ENCODE data around the gene CLDND1. TPM values are rescaled to one million over a fixed set of nuclear protein-coding genes. Genes with fewer than 3 reads are reported as not detected.

CLDND1 gene
- total RNA-seq, 1 experiment from 2014 or later: 80.6 TPM

DNA sequence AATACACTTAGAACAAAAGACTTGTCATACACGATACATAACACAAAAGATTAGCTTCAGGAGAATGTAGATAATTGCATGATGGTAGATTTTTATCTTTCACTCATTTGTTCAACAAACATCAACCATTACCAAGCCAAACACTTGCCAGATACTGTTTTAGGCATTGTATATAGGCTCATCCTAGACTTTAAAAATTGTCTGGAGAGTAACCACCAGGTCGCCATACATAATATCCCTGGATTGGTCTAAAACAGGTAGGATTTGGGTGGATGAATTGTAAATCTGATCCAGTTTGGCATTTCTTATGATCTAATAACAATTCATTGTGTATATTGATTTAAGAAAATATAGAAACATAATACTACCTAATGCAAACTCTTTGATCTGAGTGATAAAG lies 31.9 kb upstream of the CLDND1 start:
- H3K4me1 Mint-ChIP-seq: peaks cover 2% of the 10 kb centered on the region; the same call in 1 of the 2 replicates
- no peak overlapping the region for H3K27ac Mint-ChIP-seq
- no peak for DNase-seq (ENCODE audit: low spot score)
- POLR2A ChIA-PET: no interaction called here
- H3K27me3 Mint-ChIP-seq (ENCODE audit: low read depth): no peaks in the 10 kb centered on the region
- ATAC-seq: no peak
- no peaks in the 10 kb centered on the region for H3K36me3 Mint-ChIP-seq
- CTCF ChIA-PET: no interaction called here
- TF ChIP-seq CREB1 (CRISPR knock-in tag; IDR thresholded peaks at IDR 0.05) (no peak), TEAD1 (CRISPR knock-in tag; IDR thresholded peaks at IDR 0.05) (no peak), ZNF396 (CRISPR knock-in tag; IDR thresholded peaks at IDR 0.05; ENCODE audit: borderline replicate concordance) (no peak), JAZF1 (CRISPR knock-in tag; IDR thresholded peaks at IDR 0.05) (no peak), NFE2L1 (CRISPR knock-in tag; IDR thresholded peaks at IDR 0.05) (no peak), IRF2 (CRISPR knock-in tag; IDR thresholded peaks at IDR 0.05; ENCODE audit: borderline replicate concordance, low read depth) (no peak), MXD4 (CRISPR knock-in tag; IDR thresholded peaks at IDR 0.05; ENCODE audit: borderline replicate concordance) (no peak), HMGXB4 (CRISPR knock-in tag; IDR thresholded peaks at IDR 0.05) (no peak)
- TF ChIP-seq, protein P1, sequence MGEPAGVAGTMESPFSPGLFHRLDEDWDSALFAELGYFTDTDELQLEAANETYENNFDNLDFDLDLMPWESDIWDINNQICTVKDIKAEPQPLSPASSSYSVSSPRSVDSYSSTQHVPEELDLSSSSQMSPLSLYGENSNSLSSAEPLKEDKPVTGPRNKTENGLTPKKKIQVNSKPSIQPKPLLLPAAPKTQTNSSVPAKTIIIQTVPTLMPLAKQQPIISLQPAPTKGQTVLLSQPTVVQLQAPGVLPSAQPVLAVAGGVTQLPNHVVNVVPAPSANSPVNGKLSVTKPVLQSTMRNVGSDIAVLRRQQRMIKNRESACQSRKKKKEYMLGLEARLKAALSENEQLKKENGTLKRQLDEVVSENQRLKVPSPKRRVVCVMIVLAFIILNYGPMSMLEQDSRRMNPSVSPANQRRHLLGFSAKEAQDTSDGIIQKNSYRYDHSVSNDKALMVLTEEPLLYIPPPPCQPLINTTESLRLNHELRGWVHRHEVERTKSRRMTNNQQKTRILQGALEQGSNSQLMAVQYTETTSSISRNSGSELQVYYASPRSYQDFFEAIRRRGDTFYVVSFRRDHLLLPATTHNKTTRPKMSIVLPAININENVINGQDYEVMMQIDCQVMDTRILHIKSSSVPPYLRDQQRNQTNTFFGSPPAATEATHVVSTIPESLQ (CRISPR knock-in tag; IDR thresholded peaks at IDR 0.05): no peak
- no peak overlapping the region for H3K4me3 Mint-ChIP-seq
- no peaks in the 10 kb centered on the region; the same call in 1 of the 2 replicates for H3K9me3 Mint-ChIP-seq

GRCh38 chr3:98553753-98554152 lies 31.1 kb upstream of the CLDND1 start:
- H3K4me1 Mint-ChIP-seq: peaks cover 5% of the 10 kb centered on the region; the same call in 1 of the 2 replicates
- H3K27me3 Mint-ChIP-seq (ENCODE audit: low read depth): no peaks in the 10 kb centered on the region
- no peaks in the 10 kb centered on the region for H3K36me3 Mint-ChIP-seq
- DNase-seq (ENCODE audit: low spot score): no peak
- no peaks in the 10 kb centered on the region for H3K9me3 Mint-ChIP-seq
- TF ChIP-seq GABPB1 (CRISPR knock-in tag; IDR thresholded peaks at IDR 0.05): no peak
- no peak for TF ChIP-seq CDX4 (CRISPR knock-in tag; IDR thresholded peaks at IDR 0.05; ENCODE audit: borderline replicate concordance)
- no peak for TF ChIP-seq ZNF138 (CRISPR knock-in tag; conservative IDR thresholded peaks at IDR 0.05)
- no peak for TF ChIP-seq PRRX2 (CRISPR knock-in tag; IDR thresholded peaks at IDR 0.05)
- TF ChIP-seq, protein P1 (CRISPR knock-in tag; IDR thresholded peaks at IDR 0.05): no peak
- TF ChIP-seq RELA (CRISPR knock-in tag; IDR thresholded peaks at IDR 0.05; ENCODE audit: borderline replicate concordance): no peak
- TF ChIP-seq NR3C1 (CRISPR knock-in tag; conservative IDR thresholded peaks at IDR 0.05; ENCODE audit: low read depth): no peak
- no peak for TF ChIP-seq FOXP1 (CRISPR knock-in tag; IDR thresholded peaks at IDR 0.05; ENCODE audit: borderline replicate concordance)
- no peak for TF ChIP-seq NFYB (CRISPR knock-in tag; conservative IDR thresholded peaks at IDR 0.05; ENCODE audit: low read depth)
- no peak for TF ChIP-seq NR2C2 (CRISPR knock-in tag; IDR thresholded peaks at IDR 0.05)
- no peak overlapping the region for H3K27ac Mint-ChIP-seq
- ChIA-PET POLR2A (no interaction called here), CTCF (no interaction called here)
- no peak for ATAC-seq
- no peak overlapping the region for H3K4me3 Mint-ChIP-seq
